Peyer's patch (tissue), 4 donors: ENCODE results near the gene PRKCG.

Source experiments
- CTCF ChIP-seq, 6 experiments: fragments of 450-650 bp in 4 of 6; fragments of 200-600 bp in 2 of 6; sonication (generic) in 1 of 6; IDR thresholded peaks; one replicate each; pipeline ENCODE4 v1.5.1; 2017 to 2019; ENCODE audit warnings: antibody characterized with exemption in 6 of 6, mild to moderate bottlenecking in 3 of 6, moderate library complexity in 1 of 6
- POLR2A ChIP-seq, 2 donors: fragments of 450-650 bp; IDR thresholded peaks; one replicate each; pipeline ENCODE4 v1.5.1; 2017; ENCODE audit warnings: antibody characterized with exemption in 2 of 2, mild to moderate bottlenecking in 2 of 2, moderate library complexity in 2 of 2

DNA sequence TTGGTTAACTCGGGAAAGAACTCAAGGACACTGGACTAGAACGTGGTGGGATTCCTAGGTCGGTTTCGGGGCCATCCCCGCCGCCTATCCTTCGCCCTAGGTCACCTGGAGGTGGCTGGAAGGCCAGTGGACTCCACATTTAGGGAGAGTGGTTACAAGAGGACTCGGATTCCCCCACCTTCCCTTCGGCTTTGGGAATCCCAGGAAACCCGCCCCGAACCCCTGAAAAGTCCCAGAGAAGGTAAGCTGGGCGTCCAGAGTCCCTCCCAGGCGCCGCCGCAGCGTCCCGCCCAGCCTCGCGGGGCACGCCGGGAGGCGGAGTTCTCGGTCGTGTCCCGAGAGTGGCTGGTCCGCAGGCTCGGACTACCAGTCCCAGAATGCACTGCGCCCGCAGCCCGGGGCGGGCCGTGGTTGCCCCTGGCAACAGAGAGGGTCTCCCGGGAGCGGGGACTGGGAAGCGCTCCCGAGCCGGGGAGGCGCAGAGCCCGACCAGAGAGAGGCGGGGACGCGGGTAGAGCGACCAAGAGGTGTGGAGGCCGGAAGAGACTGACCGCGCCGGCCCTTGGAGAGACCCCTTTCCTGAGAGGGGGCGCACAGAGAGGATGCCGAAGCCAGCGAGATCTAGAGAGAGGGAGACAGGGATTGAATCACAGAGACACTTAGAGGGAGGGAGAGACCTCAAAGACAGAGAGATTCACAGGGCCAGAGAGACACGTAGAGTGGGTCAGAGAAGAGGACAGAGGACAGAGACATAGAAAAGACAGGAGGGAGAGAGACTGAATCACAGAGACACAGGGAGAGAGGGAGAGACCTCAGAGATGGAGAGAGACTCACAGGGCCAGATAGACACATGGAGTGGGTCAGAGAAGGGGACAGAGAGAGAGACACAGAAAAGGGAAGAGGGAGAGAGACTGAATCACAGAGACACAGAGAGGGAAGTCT lies 2.6 kb upstream of the PRKCG start:
- TF ChIP-seq POLR2A (IDR thresholded peaks at IDR 0.05) (no peak), CTCF (IDR thresholded peaks at IDR 0.05) (no peak)
